Measurements from ENCODE around the gene CDCA8. TPM values are rescaled to one million over a fixed set of nuclear protein-coding genes. Genes with fewer than 3 reads are reported as not detected.

The CDCA8 gene
- total RNA-seq (2022; extraction: Qiagen RNA extraction; ENCODE audit: low read depth) = 44.6 to 52.4 TPM (median 46.6 TPM) in 5 replicates

GRCh38 chr1:37692078-37692833 lies at the start of gene CDCA8:
TSS of gene CDCA8 (plus strand) at chr1:37692516. CDS start at chr1:37692691, 175 bp downstream.

Other genes starting within 250 kb of the CDCA8 start
- 22.1 to 41.3 TPM (median 32.9 TPM) in 5 replicates for gene ZC3H12A, start 217.9 kb upstream of the CDCA8 start, total RNA-seq (2022; extraction: Qiagen RNA extraction; ENCODE audit: low read depth)
- gene MEAF6, start 177.8 kb upstream of the CDCA8 start, total RNA-seq (2022; extraction: Qiagen RNA extraction; ENCODE audit: low read depth) = 39.4 to 56.3 TPM (median 41.9 TPM) in 5 replicates
- 8.3 to 13.6 TPM (median 10.8 TPM) in 5 replicates for gene SNIP1, start 138.2 kb upstream of the CDCA8 start, total RNA-seq (2022; extraction: Qiagen RNA extraction; ENCODE audit: low read depth)
- gene DNALI1, start 135.6 kb upstream of the CDCA8 start, total RNA-seq (2022; extraction: Qiagen RNA extraction; ENCODE audit: low read depth) = 0.30 TPM in 1 of 5 replicates, not detected in the others
- 50.4 to 74.7 TPM (median 58.2 TPM) in 5 replicates for gene GNL2, start 96.6 kb upstream of the CDCA8 start, total RNA-seq (2022; extraction: Qiagen RNA extraction; ENCODE audit: low read depth)
- 0.09 to 0.13 TPM (median 0.12 TPM) in 4 of 5 replicates, not detected in the other for gene RSPO1, start 57.6 kb upstream of the CDCA8 start, total RNA-seq (2022; extraction: Qiagen RNA extraction; ENCODE audit: low read depth)
- 0.69 to 1.7 TPM (median 0.75 TPM) in 5 replicates for gene EPHA10, start 72.6 kb downstream of the CDCA8 start, total RNA-seq (2022; extraction: Qiagen RNA extraction; ENCODE audit: low read depth)
- 20.8 to 26.9 TPM (median 25.3 TPM) in 5 replicates for gene MANEAL, start 101.3 kb downstream of the CDCA8 start, total RNA-seq (2022; extraction: Qiagen RNA extraction; ENCODE audit: low read depth)
- gene C1orf122, start 115.3 kb downstream of the CDCA8 start, total RNA-seq (2022; extraction: Qiagen RNA extraction; ENCODE audit: low read depth) = 27.5 to 61.5 TPM (median 56.0 TPM) in 5 replicates
- 14.0 to 22.5 TPM (median 18.1 TPM) in 5 replicates for gene YRDC, start 115.7 kb downstream of the CDCA8 start, total RNA-seq (2022; extraction: Qiagen RNA extraction; ENCODE audit: low read depth)
- gene MTF1, start 167.1 kb downstream of the CDCA8 start, total RNA-seq (2022; extraction: Qiagen RNA extraction; ENCODE audit: low read depth) = 3.4 to 5.4 TPM (median 4.4 TPM) in 5 replicates